Trophoblast cell (in vitro differentiated cells and primary cell): ENCODE measurements around the gene ADK.
A peak's percentile ranks its signal among the peaks of the same experiment; 100 is the strongest.

Experiments used
- DNase-seq, 2 donors: peaks; one replicate each; pipeline ENCODE4 v3.0.0-alpha.2; 2016
- H2AFZ ChIP-seq: 2 replicates; pipeline ENCODE4 v1.6.1; 2013; ENCODE audit warnings: low read length, moderate library complexity, mild to moderate bottlenecking; ENCODE audit not compliant: insufficient read depth, poor library complexity
- H2AK5ac ChIP-seq: 2 replicates; pipeline ENCODE4 v1.6.1; 2013; ENCODE audit warnings: mild to moderate bottlenecking, low read length
- H2BK120ac ChIP-seq: 2 replicates; pipeline ENCODE4 v1.6.1; 2013; ENCODE audit warnings: low read length, mild to moderate bottlenecking, moderate library complexity; ENCODE audit not compliant: insufficient read depth, poor library complexity
- H2BK12ac ChIP-seq: 2 replicates; pipeline ENCODE4 v1.6.1; 2013; ENCODE audit warnings: mild to moderate bottlenecking, low read length, moderate library complexity
- H2BK5ac ChIP-seq: 2 replicates; pipeline ENCODE4 v1.6.1; 2013; ENCODE audit warnings: low read length, low read depth, moderate library complexity, mild to moderate bottlenecking; ENCODE audit not compliant: poor library complexity
- H3K14ac ChIP-seq: 2 replicates; pipeline ENCODE4 v1.6.1; 2013; ENCODE audit warnings: mild to moderate bottlenecking, low read length
- H3K18ac ChIP-seq: 2 replicates; pipeline ENCODE4 v1.6.1; 2013; ENCODE audit warnings: mild to moderate bottlenecking, low read length
- H3K23ac ChIP-seq: 2 replicates; pipeline ENCODE4 v1.6.1; 2013; ENCODE audit warnings: low read length
- H3K27ac ChIP-seq: 2 replicates; pipeline ENCODE4 v1.5.1; 2013; ENCODE audit warnings: low read depth, mild to moderate bottlenecking, inconsistent platforms, low read length, moderate library complexity
- H3K27me3 ChIP-seq: 2 replicates; pipeline ENCODE4 v1.6.1; 2013; ENCODE audit warnings: inconsistent platforms, mild to moderate bottlenecking, low read length, moderate library complexity; ENCODE audit not compliant: insufficient read depth
- H3K36me3 ChIP-seq, 2 experiments: 1 replicate in 1 of 2; 2 replicates in 1 of 2; pipeline ENCODE4 v1.6.1; 2013; ENCODE audit warnings: low read length in 2 of 2, mild to moderate bottlenecking in 2 of 2, moderate library complexity in 1 of 2; ENCODE audit not compliant: insufficient read depth in 2 of 2, control insufficient read depth in 1 of 2
- H3K4ac ChIP-seq: 2 replicates; pipeline ENCODE4 v1.6.1; 2013; ENCODE audit warnings: low read depth, mild to moderate bottlenecking, low read length, moderate library complexity
- H3K4me1 ChIP-seq, 2 experiments: 1 replicate in 1 of 2; 2 replicates in 1 of 2; pipeline ENCODE4 v1.6.1; 2013; ENCODE audit warnings: low read length in 2 of 2, mild to moderate bottlenecking in 2 of 2, moderate library complexity in 1 of 2; ENCODE audit not compliant: insufficient read depth in 2 of 2, control insufficient read depth in 1 of 2
- H3K4me2 ChIP-seq: 2 replicates; pipeline ENCODE4 v1.6.1; 2013; ENCODE audit warnings: inconsistent platforms, mild to moderate bottlenecking, low read length, moderate library complexity
- H3K4me3 ChIP-seq: 2 replicates; pipeline ENCODE4 v1.5.1; 2013; ENCODE audit warnings: mild to moderate bottlenecking, low read depth, low read length, inconsistent platforms
- H3K79me1 ChIP-seq: one replicate; pipeline ENCODE4 v1.6.1; 2013; ENCODE audit warnings: low read length
- H3K79me2 ChIP-seq: 2 replicates; pipeline ENCODE4 v1.6.1; 2013; ENCODE audit warnings: low read length, mild to moderate bottlenecking; ENCODE audit not compliant: control insufficient read depth, insufficient read depth, poor library complexity
- H3K9ac ChIP-seq: 2 replicates; pipeline ENCODE4 v1.6.1; 2013; ENCODE audit warnings: mild to moderate bottlenecking, low read length
- H3K9me3 ChIP-seq: 2 replicates; pipeline ENCODE4 v1.6.1; 2013; ENCODE audit warnings: low read depth, mild to moderate bottlenecking, control low read depth, inconsistent platforms, low read length; ENCODE audit not compliant: insufficient read depth
- H4K12ac ChIP-seq: 2 replicates; pipeline ENCODE4 v1.6.1; 2013; ENCODE audit warnings: low read depth, mild to moderate bottlenecking, low read length, moderate library complexity
- H4K8ac ChIP-seq: 2 replicates; pipeline ENCODE4 v1.6.1; 2013; ENCODE audit warnings: low read depth, mild to moderate bottlenecking, low read length, moderate library complexity
- H4K91ac ChIP-seq: one replicate; pipeline ENCODE4 v1.6.1; 2013; ENCODE audit warnings: low read depth, mild to moderate bottlenecking, low read length, moderate library complexity
- WGBS: extraction: QIAGEN DNeasy Blood & Tissue Kit; methylation state at CpG from one replicate; pipeline ENCODE4 v1.1.7; 2013; ENCODE audit warnings: missing lambda C conversion rate; ENCODE audit not compliant: insufficient read length, insufficient coverage; ENCODE audit errors: extremely low coverage; 5-methylcytosine and 5-hydroxymethylcytosine counted together

ADK gene

DNA sequence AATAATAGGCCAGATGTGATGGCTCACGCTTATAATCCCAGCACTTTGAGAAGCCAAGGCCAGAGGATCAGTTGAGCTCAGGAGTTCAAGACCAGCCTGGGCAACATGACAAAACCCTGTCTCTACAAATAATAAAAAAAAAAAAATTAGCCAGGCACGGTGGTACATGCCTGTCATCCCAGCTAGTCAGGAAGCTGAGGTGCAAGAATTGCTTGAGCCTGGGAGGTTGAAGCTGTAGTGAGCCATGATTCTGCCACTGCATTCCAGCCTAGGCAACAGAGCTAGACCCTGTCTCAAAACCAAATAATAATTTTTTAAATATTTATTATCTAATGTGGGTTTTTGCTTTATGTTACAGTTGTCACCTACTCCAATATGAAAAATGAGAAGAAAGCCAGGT, 178.9 kb downstream of the ADK start:
- H2BK5ac ChIP-seq: no peak overlapping the region
- no peak overlapping the region for H3K27ac ChIP-seq
- H3K79me1 ChIP-seq: no peaks in the 10 kb centered on the region
- H2AK5ac ChIP-seq: no peak overlapping the region
- no peak overlapping the region for H3K4ac ChIP-seq
- no peak for DNase-seq
- no peaks in the 10 kb centered on the region for H3K4me1 ChIP-seq
- WGBS: no CpG with 5 or more reads among the region's 2 CpGs
- H2AFZ ChIP-seq: no peak overlapping the region
- H3K9me3 ChIP-seq: no peaks in the 10 kb centered on the region
- no peak overlapping the region for H3K4me3 ChIP-seq
- H2BK120ac ChIP-seq: no peak overlapping the region
- no peak overlapping the region for H4K12ac ChIP-seq
- H3K9ac ChIP-seq: no peak overlapping the region
- H3K27me3 ChIP-seq: no peaks in the 10 kb centered on the region
- H2BK12ac ChIP-seq: no peak overlapping the region
- H3K18ac ChIP-seq: no peak overlapping the region
- no peak overlapping the region for H3K14ac ChIP-seq
- no peaks in the 10 kb centered on the region for H3K79me2 ChIP-seq
- no peak overlapping the region for H4K8ac ChIP-seq
- no peak overlapping the region for H3K23ac ChIP-seq
- H3K4me2 ChIP-seq: no peak overlapping the region
- peaks cover 0 to 2% of the 10 kb centered on the region in 2 experiments for H3K36me3 ChIP-seq
- H4K91ac ChIP-seq: no peak overlapping the region

DNA sequence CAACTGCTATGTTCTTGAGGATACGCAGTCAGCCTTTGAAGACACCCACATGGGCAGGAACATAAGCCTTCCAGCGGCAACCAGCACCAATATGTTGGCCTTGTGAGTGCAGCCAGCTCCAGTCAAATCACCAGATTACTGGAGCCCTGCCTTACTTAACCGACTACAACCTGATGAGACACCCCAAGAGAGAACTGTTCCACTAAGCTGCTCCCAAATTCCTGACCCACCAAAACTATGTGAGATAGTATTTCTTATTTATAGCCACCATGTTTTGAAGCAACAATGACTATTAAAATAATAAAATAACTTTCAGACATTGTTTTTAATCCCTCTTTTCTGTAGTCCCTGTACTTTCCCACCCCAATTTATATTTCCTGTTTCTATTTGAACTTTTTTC, 179.6 kb downstream of the ADK start:
- Histone ChIP-seq H4K12ac (no peak overlapping the region), H2AFZ (no peak overlapping the region), H3K79me1 (no peaks in the 10 kb centered on the region), H3K27ac (no peak overlapping the region), H2BK120ac (no peak overlapping the region), H3K4me3 (no peak overlapping the region), H3K27me3 (no peaks in the 10 kb centered on the region), H3K79me2 (no peaks in the 10 kb centered on the region), H3K9me3 (no peaks in the 10 kb centered on the region), H3K36me3 (peaks cover 0 to 2% of the 10 kb centered on the region in 2 experiments), H4K91ac (no peak overlapping the region), H3K14ac (no peak overlapping the region), H3K23ac (no peak overlapping the region), H2AK5ac (no peak overlapping the region), H3K9ac (no peak overlapping the region), H3K4me2 (no peak overlapping the region), H4K8ac (no peak overlapping the region), H3K18ac (peak overlapping the region; percentile 45), H2BK12ac (no peak overlapping the region), H3K4ac (no peak overlapping the region), H2BK5ac (no peak overlapping the region), H3K4me1 (no peaks in the 10 kb centered on the region)
- no CpG with 5 or more reads among the region's 3 CpGs for WGBS
- no peak for DNase-seq

DNA sequence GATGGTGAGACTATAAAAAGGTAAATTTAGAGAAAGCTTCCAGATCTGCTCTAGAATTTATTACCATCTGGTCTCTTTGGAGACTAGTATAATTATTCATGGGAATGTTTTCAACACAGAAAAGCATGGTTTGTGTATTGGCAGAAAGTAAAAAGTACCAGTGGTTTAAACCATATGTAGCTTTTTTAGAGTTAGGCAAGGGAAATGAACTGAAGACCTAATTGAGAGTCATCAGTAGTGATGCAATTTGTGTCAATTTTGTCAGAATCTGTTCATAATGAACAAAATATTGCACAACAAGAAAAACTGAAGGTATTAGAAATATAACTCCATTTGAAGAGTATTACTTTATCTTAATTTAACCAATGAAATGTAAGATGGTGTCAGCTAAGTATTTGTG, 181.4 kb downstream of the ADK start:
- no peak overlapping the region for H4K8ac ChIP-seq
- H2BK120ac ChIP-seq: no peak overlapping the region
- H3K79me2 ChIP-seq: no peaks in the 10 kb centered on the region
- H2AK5ac ChIP-seq: no peak overlapping the region
- H4K12ac ChIP-seq: no peak overlapping the region
- H3K4me3 ChIP-seq: no peak overlapping the region
- no peak overlapping the region for H3K9ac ChIP-seq
- no peak overlapping the region for H3K23ac ChIP-seq
- H3K36me3 ChIP-seq: peaks cover 0 to 2% of the 10 kb centered on the region in 2 experiments
- H3K4ac ChIP-seq: no peak overlapping the region
- H3K27ac ChIP-seq: no peak overlapping the region
- DNase-seq: no peak
- H2AFZ ChIP-seq: no peak overlapping the region
- peaks cover 0 to 2% of the 10 kb centered on the region in 2 experiments for H3K4me1 ChIP-seq
- H2BK5ac ChIP-seq: no peak overlapping the region
- H3K14ac ChIP-seq: no peak overlapping the region
- H3K4me2 ChIP-seq: no peak overlapping the region
- H4K91ac ChIP-seq: no peak overlapping the region
- no peaks in the 10 kb centered on the region for H3K79me1 ChIP-seq
- no peak overlapping the region for H3K18ac ChIP-seq
- no peak overlapping the region for H2BK12ac ChIP-seq
- H3K9me3 ChIP-seq: no peaks in the 10 kb centered on the region
- H3K27me3 ChIP-seq: no peaks in the 10 kb centered on the region

DNA sequence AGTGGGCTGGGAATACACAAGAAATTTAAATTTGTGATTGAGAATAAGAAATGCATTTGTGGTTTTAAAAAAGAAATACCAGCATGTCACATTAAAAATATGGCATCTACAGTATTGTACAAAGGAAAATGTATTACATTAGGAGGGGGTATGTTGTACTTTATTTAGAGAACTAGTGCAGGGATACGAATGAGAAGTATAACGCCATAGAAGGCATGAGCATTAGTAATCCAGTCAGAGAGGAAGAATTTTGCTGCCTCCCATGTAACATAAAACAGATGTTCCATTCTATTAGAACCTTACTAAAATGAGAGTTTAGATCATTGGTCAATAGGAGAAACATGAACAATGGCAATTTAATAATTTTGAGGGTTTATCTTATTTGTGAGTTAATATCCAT, 182.2 kb downstream of the ADK start:
- Histone ChIP-seq H3K9me3 (no peaks in the 10 kb centered on the region), H4K12ac (no peak overlapping the region), H2AFZ (no peak overlapping the region), H3K27me3 (no peaks in the 10 kb centered on the region), H3K14ac (no peak overlapping the region), H2AK5ac (no peak overlapping the region), H3K27ac (no peak overlapping the region), H3K4me3 (no peak overlapping the region), H3K23ac (no peak overlapping the region), H2BK5ac (no peak overlapping the region), H3K36me3 (peaks cover 0 to 2% of the 10 kb centered on the region in 2 experiments), H3K4me2 (no peak overlapping the region), H2BK12ac (no peak overlapping the region), H4K91ac (no peak overlapping the region), H4K8ac (no peak overlapping the region), H3K79me2 (no peaks in the 10 kb centered on the region), H2BK120ac (no peak overlapping the region), H3K4me1 (peaks cover 0 to 2% of the 10 kb centered on the region in 2 experiments), H3K9ac (no peak overlapping the region), H3K18ac (no peak overlapping the region), H3K79me1 (no peaks in the 10 kb centered on the region), H3K4ac (no peak overlapping the region)
- WGBS: no CpG with 5 or more reads among the region's 2 CpGs
- DNase-seq: no peak
